ENCODE results near the gene POPDC2.

The POPDC2 gene

GRCh38 chr3:119669906-119670570 lies 9.6 kb upstream of the POPDC2 start:
- no peak for DNase-seq

GRCh38 chr3:119665954-119666559 lies 5.7 kb upstream of the POPDC2 start:
- DNase-seq: no peak

GRCh38 chr3:119664850-119665379 lies 4.5 kb upstream of the POPDC2 start:
- no peak for DNase-seq

GRCh38 chr3:119664370-119664769 lies 4.0 kb upstream of the POPDC2 start:
- DNase-seq: no peak

GRCh38 chr3:119663885-119664284 lies 3.5 kb upstream of the POPDC2 start:
- DNase-seq: no peak

GRCh38 chr3:119662604-119663373 lies 2.4 kb upstream of the POPDC2 start:
- DNase-seq: no peak

- DNase-seq: no peak
Measured at GRCh38 chr3:119659606-119660291, 640 bp downstream of the POPDC2 start.

- no peak for DNase-seq
Measured at GRCh38 chr3:119658994-119659393, 1.4 kb downstream of the POPDC2 start.

- DNase-seq: no peak
Measured at GRCh38 chr3:119657887-119658702, 2.3 kb downstream of the POPDC2 start.

GRCh38 chr3:119653876-119654275 lies 6.5 kb downstream of the POPDC2 start:
- DNase-seq: no peak

- no peak for DNase-seq
Measured at GRCh38 chr3:119652306-119653033, 7.9 kb downstream of the POPDC2 start.

GRCh38 chr3:119649761-119650160 lies 10.6 kb downstream of the POPDC2 start:
- no peak for DNase-seq

GRCh38 chr3:119647843-119648575 lies 12.4 kb downstream of the POPDC2 start:
- DNase-seq: no peak

- no peak for DNase-seq
Measured at GRCh38 chr3:119647171-119647570, 13.2 kb downstream of the POPDC2 start.

GRCh38 chr3:119645813-119646212 lies 14.6 kb downstream of the POPDC2 start:
- DNase-seq: no peak

- no peak for DNase-seq
Measured at GRCh38 chr3:119644481-119644880, 15.9 kb downstream of the POPDC2 start.

GRCh38 chr3:119643528-119643927 lies 16.9 kb downstream of the POPDC2 start:
- no peak for DNase-seq

- no peak for DNase-seq
Measured at GRCh38 chr3:119642746-119643473, 17.5 kb downstream of the POPDC2 start.

- no peak for DNase-seq
Measured at GRCh38 chr3:119641416-119641815, 19.0 kb downstream of the POPDC2 start.

Data from effector CD8-positive, alpha-beta T cell (primary cell).